Measurements from ENCODE around the gene KRTAP2-4.
"Not testable (repeated sequence)": the region's sequence is repeated elsewhere in the genome, so short reads cannot be mapped to it uniquely, and the experiment has no call there.

The KRTAP2-4 gene

GRCh38 chr17:41065829-41066624 lies at the start of gene KRTAP2-4:
Gene KRTAP2-4 (minus strand): TSS chr17:41065879. CDS start chr17:41065845, 34 bp downstream.
- in situ Hi-C loops (cut with MboI; ENCODE audit: low sequenced_read_pairs), result no loop called here

DNA sequence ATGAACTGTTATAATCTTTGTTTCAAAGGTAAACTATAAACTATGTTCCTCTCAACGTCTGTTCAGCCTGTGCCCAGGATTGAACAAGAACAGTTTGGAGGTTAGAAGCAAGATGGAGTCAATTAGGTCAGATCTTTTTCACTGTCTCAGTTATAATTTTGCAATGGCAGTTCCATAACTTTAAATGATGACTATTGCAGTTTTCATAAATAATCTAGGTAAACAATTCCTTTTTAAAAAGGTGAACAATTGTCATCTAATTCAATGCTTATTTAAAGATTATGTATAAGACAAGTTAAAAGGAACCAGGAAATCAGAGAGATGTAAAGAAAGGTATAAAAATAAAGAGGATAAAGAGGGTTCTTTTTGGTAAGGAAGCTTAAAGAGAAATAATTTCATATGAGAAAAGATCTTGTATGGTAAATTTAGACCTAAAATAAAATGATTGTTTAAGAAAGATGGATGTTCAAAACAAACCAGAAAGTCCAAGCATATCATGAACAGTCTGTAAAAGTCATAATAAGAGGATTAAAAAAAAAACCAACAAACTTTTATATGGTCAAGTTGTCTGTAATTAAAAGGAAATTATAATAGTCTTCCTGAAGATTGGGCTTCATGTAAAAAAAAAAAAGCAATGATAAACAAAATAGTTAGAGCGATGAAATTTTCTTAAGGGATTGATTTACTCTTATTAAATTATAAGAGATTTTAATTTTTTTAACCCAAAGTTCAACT lies 45.6 kb upstream of the KRTAP2-4 start:
- in situ Hi-C loops (cut with MboI; ENCODE audit: low sequenced_read_pairs), result no loop called here

- in situ Hi-C loops (cut with MboI; ENCODE audit: low sequenced_read_pairs), result not testable (repeated sequence)
These were observed 43.2 kb upstream of the KRTAP2-4 start for GRCh38 chr17:41108728-41109386.

GRCh38 chr17:41107941-41108450 lies 42.3 kb upstream of the KRTAP2-4 start:
- in situ Hi-C loops (cut with MboI; ENCODE audit: low sequenced_read_pairs), result no loop called here

DNA sequence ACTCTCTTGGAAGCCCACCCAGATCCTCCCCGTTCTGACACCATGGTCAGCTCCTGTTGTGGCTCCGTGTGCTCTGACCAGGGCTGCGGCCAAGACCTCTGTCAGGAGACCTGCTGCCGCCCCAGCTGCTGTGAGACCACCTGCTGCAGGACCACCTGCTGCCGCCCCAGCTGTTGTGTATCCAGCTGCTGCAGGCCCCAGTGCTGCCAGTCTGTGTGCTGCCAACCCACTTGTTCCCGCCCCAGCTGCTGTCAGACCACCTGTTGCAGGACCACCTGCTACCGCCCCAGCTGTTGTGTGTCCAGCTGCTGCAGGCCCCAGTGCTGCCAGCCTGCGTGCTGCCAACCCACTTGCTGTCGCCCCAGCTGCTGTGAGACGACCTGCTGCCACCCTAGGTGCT lies 39.7 kb upstream of the KRTAP2-4 start, which contains the start of gene KRTAP4-9:
Gene KRTAP4-9, plus strand, starts transcription at position 43 of the 400 bp plus-strand sequence. Its CDS starts 0 bp downstream, at position 43.
- in situ Hi-C loops (cut with MboI; ENCODE audit: low sequenced_read_pairs), result not testable (repeated sequence)

- in situ Hi-C loops (cut with MboI; ENCODE audit: low sequenced_read_pairs), result not testable (repeated sequence)
These were observed 38.8 kb upstream of the KRTAP2-4 start for GRCh38 chr17:41104386-41105038.

DNA sequence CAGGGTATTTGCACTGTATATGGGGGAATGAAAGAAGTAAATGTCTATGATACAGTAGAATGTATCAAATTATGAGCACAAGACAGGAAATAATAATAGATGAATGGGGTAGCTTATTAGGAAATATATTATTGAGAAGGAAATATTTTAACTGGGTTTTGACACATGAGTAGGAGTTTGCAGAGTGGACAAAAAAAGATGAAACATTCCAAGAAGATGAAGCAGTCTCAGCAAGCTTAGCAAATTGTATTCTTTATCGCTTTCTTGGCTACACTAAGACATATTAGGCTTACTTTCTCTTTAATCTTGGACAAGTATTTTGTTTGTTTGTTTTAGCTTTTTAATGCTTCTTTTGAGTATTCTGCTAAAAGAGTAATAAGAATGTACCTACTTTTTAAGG lies 38.2 kb upstream of the KRTAP2-4 start:
- in situ Hi-C loops (cut with MboI; ENCODE audit: low sequenced_read_pairs), result no loop called here

DNA sequence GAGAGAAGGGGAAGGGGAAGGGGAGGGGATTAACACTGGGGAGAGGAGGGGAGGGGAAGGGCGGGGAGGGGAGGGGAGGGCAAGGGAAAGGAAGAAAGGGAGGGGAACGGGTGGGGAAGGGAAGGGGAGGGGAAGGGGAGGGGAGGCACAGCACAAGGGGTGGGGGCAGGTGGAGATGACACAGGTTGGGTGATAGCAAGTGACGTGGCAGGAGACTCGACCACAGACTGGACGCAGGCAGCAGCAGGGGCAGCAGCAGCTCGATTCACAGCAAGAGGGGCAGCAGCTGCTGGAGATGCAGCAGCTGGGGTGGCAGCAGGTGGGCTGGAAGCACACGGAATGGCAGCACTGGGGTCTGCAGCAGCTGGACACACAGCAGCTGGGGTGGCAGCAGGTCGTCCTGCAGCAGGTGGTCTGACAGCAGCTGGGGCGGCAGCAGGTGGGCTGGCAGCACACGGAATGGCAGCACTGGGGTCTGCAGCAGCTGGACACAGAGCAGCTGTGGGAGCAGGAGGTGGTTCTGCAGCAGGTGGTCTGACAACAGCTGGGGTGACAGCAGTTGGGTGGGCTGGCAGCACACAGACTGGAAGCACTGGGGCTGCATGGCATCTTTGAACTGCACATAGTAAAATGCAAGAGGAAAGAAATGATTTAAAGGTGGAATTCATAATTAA lies 36.0 kb upstream of the KRTAP2-4 start, which contains the start of gene KRTAP4-16:
Gene KRTAP4-16, minus strand, starts transcription at position 624 of the 674 bp plus-strand sequence. Its CDS starts 0 bp downstream, at position 624.
- in situ Hi-C loops (cut with MboI; ENCODE audit: low sequenced_read_pairs), result no loop called here

DNA sequence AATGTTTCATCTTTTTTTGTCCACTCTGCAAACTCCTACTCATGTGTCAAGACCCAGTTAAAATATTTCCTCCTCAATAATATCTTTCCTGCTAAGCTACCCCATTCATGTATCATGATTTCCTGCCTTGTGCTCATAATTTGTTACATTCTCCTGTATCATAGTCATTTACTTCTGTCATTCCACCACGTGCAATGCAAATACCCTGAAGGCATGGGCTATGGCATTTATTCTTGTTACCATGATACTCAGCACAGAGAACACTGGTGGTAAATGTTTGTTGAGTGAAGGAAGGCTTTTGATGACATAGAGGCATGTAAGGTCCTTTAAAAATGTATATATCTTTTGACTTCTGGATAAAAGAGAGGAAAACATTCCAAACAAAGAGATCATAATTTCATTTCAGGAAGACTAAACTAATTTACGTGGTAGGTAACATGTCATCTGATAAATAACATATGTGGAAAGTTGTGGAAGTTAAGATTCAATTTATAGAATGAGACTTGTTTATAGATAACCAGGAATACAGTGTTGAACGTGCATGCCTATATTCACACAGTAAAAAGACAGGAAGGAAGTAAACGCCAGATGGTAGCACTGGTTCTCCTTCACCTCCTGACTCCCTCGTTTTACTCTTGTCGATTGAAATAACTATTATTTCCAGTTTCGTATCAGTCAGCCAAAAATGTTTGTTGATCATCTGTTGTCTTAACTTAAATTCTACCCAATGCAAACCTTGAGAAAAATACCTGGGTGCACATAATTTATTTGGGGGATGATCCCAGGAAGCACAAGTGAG lies 34.2 kb upstream of the KRTAP2-4 start:
- in situ Hi-C loops (cut with MboI; ENCODE audit: low sequenced_read_pairs), result not testable (repeated sequence)

- in situ Hi-C loops (cut with MboI; ENCODE audit: low sequenced_read_pairs), result no loop called here
These were observed 32.8 kb upstream of the KRTAP2-4 start for GRCh38 chr17:41098481-41098880.

DNA sequence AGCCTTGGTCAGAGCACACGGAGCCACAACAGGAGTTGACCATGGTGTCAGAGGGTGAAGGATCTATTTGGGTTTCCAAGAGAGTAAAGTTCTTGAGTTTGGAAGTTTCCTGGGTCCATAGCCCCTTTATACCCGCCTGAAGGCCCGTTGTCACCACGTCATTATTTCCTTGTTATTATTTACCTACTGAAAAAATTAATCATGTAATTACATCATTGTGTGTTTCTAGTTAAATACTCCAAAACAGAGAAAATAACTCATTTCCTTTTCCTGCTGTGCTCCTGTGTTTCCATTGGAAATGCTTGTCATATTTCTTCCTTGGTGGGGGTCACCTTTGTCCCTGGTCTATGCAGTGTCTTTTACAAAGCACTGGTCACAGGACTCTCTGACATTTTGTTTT lies 32.4 kb upstream of the KRTAP2-4 start, which contains the start of gene KRTAP4-8:
Gene KRTAP4-8, minus strand, starts transcription at position 101 of the 400 bp plus-strand sequence. Its CDS starts 58 bp downstream, at position 43.
- in situ Hi-C loops (cut with MboI; ENCODE audit: low sequenced_read_pairs), result no loop called here

- in situ Hi-C loops (cut with MboI; ENCODE audit: low sequenced_read_pairs), result no loop called here
These were observed 30.4 kb upstream of the KRTAP2-4 start for GRCh38 chr17:41096055-41096454.

DNA sequence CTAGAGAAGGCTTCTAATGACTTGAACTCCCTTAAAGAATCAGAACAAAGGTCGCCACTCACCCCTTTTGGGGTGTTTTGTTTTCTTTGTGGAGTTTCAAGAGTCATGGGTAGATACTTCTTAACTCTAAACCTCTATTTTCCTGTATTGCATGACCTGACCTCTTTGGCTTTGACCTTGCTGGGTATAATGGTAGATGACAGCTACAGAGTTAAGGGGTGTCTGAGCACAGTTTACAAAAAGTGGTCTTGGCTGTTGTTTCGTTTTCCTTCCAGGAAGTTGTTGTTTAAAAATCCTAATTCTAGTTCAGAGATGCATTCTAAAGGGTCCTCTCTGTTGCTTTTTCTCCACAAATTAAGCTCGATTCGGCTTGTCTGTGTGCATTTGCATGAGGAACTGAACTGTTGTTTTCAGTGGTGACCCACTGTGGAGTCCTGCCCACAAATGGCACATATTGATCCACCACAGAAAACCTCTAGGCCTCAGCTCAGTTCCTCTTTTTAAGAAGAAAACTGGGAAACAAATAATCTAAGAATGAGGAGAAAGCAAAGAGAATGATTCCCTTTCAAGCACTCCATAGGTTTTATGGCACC lies 23.2 kb upstream of the KRTAP2-4 start:
- in situ Hi-C loops (cut with MboI; ENCODE audit: low sequenced_read_pairs), result not testable (repeated sequence)

DNA sequence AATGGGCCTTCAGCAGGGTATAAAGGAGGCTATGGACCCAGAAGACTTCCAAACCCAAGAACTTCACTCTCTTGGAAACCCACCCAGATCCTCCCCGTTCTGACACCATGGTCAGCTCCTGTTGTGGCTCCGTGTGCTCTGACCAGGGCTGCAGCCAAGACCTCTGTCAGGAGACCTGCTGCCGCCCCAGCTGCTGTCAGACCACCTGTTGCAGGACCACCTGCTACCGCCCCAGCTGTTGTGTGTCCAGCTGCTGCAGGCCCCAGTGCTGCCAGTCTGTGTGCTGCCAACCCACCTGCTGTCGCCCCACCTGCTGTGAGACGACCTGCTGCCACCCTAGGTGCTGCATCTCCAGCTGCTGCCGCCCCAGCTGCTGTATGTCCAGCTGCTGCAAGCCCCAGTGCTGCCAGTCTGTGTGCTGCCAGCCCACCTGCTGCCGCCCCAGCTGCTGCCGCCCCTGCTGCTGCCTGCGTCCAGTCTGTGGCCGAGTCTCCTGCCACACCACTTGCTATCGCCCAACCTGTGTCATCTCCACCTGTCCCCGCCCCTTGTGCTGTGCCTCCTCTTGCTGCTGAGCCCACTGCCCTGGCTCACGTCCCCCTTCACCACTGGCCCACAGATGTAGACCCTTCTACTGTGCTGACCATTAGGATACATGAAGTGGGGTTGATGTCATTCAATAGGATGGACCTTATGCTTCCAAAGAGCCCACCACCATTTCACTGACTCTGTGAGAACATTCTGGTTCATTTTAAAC lies 18.6 kb upstream of the KRTAP2-4 start, which contains the start of gene KRTAP4-7:
Gene KRTAP4-7, plus strand, starts transcription at position 51 of the 757 bp plus-strand sequence. Its CDS starts 57 bp downstream, at position 108.
- in situ Hi-C loops (cut with MboI; ENCODE audit: low sequenced_read_pairs), result not testable (repeated sequence)

DNA sequence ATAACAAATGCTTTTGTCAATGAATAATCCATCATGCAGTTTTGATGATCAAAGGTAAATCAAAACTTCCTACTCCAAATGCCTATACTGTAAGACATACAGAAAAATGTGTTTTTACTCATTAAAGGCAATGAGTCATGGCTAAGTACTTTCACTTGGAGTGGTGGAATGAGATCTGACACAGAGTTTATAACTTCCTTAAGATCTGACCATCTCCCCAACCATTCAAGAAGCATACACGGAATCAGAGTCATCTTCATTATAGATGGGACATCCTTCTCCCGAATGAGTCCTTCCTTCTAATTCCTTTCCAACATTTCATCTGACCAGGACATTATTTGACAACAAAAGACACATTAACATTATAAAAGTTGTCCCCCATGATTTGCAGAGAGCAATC lies 17.7 kb upstream of the KRTAP2-4 start:
- in situ Hi-C loops (cut with MboI; ENCODE audit: low sequenced_read_pairs), result not testable (repeated sequence)

DNA sequence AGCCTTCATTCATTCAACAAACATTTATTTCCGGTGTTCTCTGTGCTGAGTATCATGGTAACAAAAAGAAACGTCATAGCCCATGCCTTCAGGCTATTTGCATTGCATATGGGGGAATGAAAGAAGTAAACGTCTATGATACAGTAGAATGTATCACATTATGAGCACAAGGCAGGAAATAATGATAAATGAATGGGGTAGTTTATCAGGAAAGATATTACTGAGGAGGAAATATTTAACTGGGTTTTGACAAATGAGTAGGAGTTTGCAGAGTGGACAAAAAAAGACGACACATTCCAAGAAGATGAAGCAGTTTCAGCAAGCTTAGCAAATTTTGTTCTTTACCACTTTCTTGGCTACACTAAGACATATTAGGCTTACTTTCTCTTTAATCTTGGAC lies 16.9 kb upstream of the KRTAP2-4 start:
- in situ Hi-C loops (cut with MboI; ENCODE audit: low sequenced_read_pairs), result no loop called here

- in situ Hi-C loops (cut with MboI; ENCODE audit: low sequenced_read_pairs), result no loop called here
These were observed 11.1 kb upstream of the KRTAP2-4 start for GRCh38 chr17:41076788-41077187.

DNA sequence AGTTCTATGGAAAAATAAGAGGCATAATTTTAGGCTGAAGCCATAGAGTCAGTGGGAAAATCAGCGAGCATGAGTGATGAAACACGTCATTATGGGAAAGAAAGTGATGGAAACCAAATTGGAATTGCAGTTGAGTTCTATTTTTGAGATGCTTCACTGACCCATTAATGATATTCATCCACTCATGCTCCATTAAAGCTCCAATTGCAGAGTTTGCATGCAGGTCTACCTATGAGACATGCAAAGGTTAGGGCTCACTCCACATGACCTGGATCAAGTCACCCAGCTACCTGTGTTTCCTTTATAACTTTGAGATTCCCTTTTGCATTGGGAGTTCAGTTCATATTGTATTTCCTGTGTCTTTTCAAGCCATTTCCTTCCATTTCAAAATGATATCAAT lies 8.0 kb upstream of the KRTAP2-4 start:
- in situ Hi-C loops (cut with MboI; ENCODE audit: low sequenced_read_pairs), result no loop called here

Data from HL-60/S4 treated with phorbol 12-myristate 13-acetate at 8.2 ng/mL for 4 days and 3 days (cell line).